IPS-18a (cell line): ENCODE measurements around the gene NCAPG.

Experiments used
- H3K27ac ChIP-seq: one replicate; pipeline ENCODE4 v1.5.1; 2013; ENCODE audit warnings: low read length
- H3K27me3 ChIP-seq: one replicate; pipeline ENCODE4 v1.6.1; 2013; ENCODE audit warnings: mild to moderate bottlenecking, low read length; ENCODE audit not compliant: control insufficient read depth, insufficient read depth
- H3K36me3 ChIP-seq: one replicate; pipeline ENCODE4 v1.6.1; 2013; ENCODE audit warnings: low read depth, low read length; ENCODE audit not compliant: control insufficient read depth
- H3K4me1 ChIP-seq: one replicate; pipeline ENCODE4 v1.6.1; 2013; ENCODE audit warnings: low read depth, low read length; ENCODE audit not compliant: control insufficient read depth
- H3K4me3 ChIP-seq: one replicate; pipeline ENCODE4 v1.5.1; 2013; ENCODE audit warnings: low read length
- H3K9ac ChIP-seq: one replicate; pipeline ENCODE4 v1.6.1; 2013; ENCODE audit warnings: mild to moderate bottlenecking, low read length, moderate library complexity
- H3K9me3 ChIP-seq: one replicate; pipeline ENCODE4 v1.6.1; 2013; ENCODE audit warnings: low read depth, low read length; ENCODE audit not compliant: control insufficient read depth

NCAPG gene, protein sequence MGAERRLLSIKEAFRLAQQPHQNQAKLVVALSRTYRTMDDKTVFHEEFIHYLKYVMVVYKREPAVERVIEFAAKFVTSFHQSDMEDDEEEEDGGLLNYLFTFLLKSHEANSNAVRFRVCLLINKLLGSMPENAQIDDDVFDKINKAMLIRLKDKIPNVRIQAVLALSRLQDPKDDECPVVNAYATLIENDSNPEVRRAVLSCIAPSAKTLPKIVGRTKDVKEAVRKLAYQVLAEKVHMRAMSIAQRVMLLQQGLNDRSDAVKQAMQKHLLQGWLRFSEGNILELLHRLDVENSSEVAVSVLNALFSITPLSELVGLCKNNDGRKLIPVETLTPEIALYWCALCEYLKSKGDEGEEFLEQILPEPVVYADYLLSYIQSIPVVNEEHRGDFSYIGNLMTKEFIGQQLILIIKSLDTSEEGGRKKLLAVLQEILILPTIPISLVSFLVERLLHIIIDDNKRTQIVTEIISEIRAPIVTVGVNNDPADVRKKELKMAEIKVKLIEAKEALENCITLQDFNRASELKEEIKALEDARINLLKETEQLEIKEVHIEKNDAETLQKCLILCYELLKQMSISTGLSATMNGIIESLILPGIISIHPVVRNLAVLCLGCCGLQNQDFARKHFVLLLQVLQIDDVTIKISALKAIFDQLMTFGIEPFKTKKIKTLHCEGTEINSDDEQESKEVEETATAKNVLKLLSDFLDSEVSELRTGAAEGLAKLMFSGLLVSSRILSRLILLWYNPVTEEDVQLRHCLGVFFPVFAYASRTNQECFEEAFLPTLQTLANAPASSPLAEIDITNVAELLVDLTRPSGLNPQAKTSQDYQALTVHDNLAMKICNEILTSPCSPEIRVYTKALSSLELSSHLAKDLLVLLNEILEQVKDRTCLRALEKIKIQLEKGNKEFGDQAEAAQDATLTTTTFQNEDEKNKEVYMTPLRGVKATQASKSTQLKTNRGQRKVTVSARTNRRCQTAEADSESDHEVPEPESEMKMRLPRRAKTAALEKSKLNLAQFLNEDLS

GRCh38 chr4:17810260-17811077 is at the start of gene NCAPG, which contains the start of gene DCAF16:
Gene NCAPG, plus strand, starts transcription at chr4:17810979. Its CDS starts 99 bp downstream, at chr4:17811078.
Gene DCAF16, minus strand, starts transcription at chr4:17810757. Its CDS starts 6,616 bp downstream, at chr4:17804141.
- H3K9ac ChIP-seq = peak within 1 kb of the TSS; percentile 99
- peak within 1 kb of the TSS; percentile 76 for H3K27ac ChIP-seq
- peak within 1 kb of the TSS; percentile 73 for H3K4me3 ChIP-seq
- no peaks in the 10 kb centered on the region for H3K9me3 ChIP-seq
- H3K36me3 ChIP-seq = peaks cover 22% of the 10 kb centered on the region
- H3K27me3 ChIP-seq = no peaks in the 10 kb centered on the region
- H3K4me1 ChIP-seq = peaks cover 10% of the 10 kb centered on the region

- Histone ChIP-seq H3K27me3 (no peaks in the 10 kb centered on the region), H3K4me3 (no peak overlapping the region), H3K9me3 (no peaks in the 10 kb centered on the region), H3K36me3 (no peaks in the 10 kb centered on the region), H3K27ac (no peak overlapping the region), H3K9ac (no peak overlapping the region), H3K4me1 (peaks cover 6% of the 10 kb centered on the region)
Observed at GRCh38 chr4:17761062-17761461, 49.7 kb upstream of the NCAPG start.

DNA sequence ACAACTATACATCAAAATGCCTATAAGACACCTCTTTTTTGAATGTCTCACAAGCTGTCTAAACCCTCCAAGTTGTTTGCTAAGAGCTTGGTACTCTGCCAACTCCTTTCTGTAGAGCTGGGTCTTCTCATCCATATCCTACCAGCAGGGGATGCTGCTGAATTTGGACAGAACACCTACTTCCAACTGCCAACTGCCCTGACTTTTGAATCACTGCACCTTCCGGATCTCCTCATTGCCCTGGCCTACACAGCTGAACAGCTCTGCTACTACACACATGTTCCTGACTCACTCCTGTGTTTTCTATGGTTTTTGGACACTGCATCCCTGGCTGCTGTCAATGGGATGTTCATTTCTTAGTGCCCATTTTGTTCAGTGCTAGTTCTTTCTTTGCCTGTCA is 48.1 kb upstream of the NCAPG start:
- Histone ChIP-seq H3K36me3 (no peaks in the 10 kb centered on the region), H3K4me3 (no peak overlapping the region), H3K9ac (no peak overlapping the region), H3K9me3 (no peaks in the 10 kb centered on the region), H3K4me1 (peaks cover 6% of the 10 kb centered on the region), H3K27ac (no peak overlapping the region), H3K27me3 (no peaks in the 10 kb centered on the region)

GRCh38 chr4:17763416-17763815 is 47.4 kb upstream of the NCAPG start:
- no peaks in the 10 kb centered on the region for H3K27me3 ChIP-seq
- H3K9ac ChIP-seq = no peak overlapping the region
- H3K36me3 ChIP-seq = no peaks in the 10 kb centered on the region
- H3K4me3 ChIP-seq = no peak overlapping the region
- H3K9me3 ChIP-seq = no peaks in the 10 kb centered on the region
- no peak overlapping the region for H3K27ac ChIP-seq
- peaks cover 6% of the 10 kb centered on the region for H3K4me1 ChIP-seq

DNA sequence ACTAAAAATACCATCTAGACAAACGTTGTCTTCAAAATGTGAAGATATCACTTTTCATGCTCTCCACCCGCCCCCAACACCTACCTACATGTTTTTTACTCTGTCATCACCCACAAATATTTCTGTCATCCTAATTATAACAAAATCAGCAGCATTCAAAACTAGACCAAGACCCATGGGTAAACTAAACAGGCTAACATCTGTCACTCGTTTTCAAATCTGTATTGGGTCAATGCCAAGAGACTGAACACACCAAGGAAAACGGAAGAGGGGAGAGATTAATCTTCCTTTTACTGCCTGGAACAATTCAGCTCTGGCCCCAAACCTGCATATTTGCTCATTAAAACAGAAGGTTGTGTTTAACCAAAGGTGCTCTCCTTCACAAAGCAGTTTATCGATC is 46.8 kb upstream of the NCAPG start:
- H3K27me3 ChIP-seq = no peaks in the 10 kb centered on the region
- H3K4me1 ChIP-seq = peaks cover 6% of the 10 kb centered on the region
- no peaks in the 10 kb centered on the region for H3K9me3 ChIP-seq
- no peak overlapping the region for H3K9ac ChIP-seq
- H3K4me3 ChIP-seq = no peak overlapping the region
- no peaks in the 10 kb centered on the region for H3K36me3 ChIP-seq
- H3K27ac ChIP-seq = no peak overlapping the region

GRCh38 chr4:17765514-17766286 is 45.1 kb upstream of the NCAPG start:
- Histone ChIP-seq H3K27me3 (no peaks in the 10 kb centered on the region), H3K27ac (no peak overlapping the region), H3K4me3 (no peak overlapping the region), H3K9me3 (no peaks in the 10 kb centered on the region), H3K4me1 (peaks cover 2% of the 10 kb centered on the region), H3K9ac (no peak overlapping the region), H3K36me3 (no peaks in the 10 kb centered on the region)

- H3K9me3 ChIP-seq = no peaks in the 10 kb centered on the region
- H3K4me1 ChIP-seq = no peaks in the 10 kb centered on the region
- H3K27ac ChIP-seq = no peak overlapping the region
- no peaks in the 10 kb centered on the region for H3K27me3 ChIP-seq
- no peak overlapping the region for H3K9ac ChIP-seq
- H3K4me3 ChIP-seq = no peak overlapping the region
- no peaks in the 10 kb centered on the region for H3K36me3 ChIP-seq
Observed at GRCh38 chr4:17766826-17767458, 43.8 kb upstream of the NCAPG start.

DNA sequence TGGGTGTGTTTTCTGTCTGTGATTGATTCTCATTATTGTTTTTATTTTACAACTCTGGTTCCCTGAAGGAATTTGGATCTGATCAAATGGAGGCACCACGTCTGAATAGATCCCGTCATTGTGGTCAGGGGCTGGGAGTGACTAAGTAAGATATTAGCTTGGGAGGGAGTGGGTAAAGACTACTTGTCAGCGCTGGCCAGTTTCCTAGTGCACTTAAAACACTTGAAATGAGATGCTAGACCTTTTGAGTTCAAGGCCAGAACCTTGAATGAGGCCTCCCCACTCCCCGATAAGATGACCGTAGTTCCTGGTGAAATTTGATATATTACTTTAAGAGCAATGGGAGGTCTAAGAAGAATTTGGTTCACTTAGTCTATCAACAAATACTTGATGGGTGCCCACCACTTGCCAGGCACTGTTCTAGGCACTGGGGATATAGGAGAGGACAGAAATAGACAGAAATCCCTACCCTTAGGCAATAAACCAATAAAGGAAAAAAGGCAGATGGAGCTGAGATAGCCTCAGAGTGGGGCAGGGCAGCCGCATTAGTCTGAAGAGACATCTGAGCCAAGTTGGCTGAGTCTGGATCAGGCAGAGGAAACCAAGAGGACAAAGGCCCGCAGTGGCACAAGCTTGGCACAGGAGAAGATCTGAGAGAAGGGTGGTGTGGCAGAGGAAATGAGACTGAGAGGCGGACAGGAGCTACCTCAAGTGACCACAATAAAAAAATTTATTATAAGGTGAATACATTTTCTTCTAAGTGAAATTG is 41.2 kb upstream of the NCAPG start:
- H3K9me3 ChIP-seq = no peaks in the 10 kb centered on the region
- H3K4me1 ChIP-seq = no peaks in the 10 kb centered on the region
- no peaks in the 10 kb centered on the region for H3K27me3 ChIP-seq
- no peak overlapping the region for H3K9ac ChIP-seq
- no peak overlapping the region for H3K27ac ChIP-seq
- no peak overlapping the region for H3K4me3 ChIP-seq
- no peaks in the 10 kb centered on the region for H3K36me3 ChIP-seq

DNA sequence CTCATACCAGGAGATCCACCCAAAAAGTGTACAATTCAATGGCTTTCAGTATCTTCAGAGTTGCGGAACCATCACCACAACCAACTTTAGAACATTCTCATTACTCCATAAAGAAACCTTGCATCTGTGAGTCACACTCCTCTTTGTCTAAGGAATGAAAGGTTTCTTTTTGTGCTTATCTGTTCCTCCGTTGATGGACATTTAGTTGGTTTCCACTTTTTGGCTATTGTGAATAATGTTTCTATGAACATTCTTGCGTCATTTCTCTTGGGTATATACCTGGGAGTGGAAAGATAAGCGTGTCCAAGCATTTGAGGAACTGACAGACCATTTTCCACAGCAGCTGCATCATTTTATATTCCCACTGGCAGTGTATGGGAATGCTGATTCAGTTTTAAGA is 39.9 kb upstream of the NCAPG start:
- H3K4me1 ChIP-seq = no peaks in the 10 kb centered on the region
- H3K9me3 ChIP-seq = no peaks in the 10 kb centered on the region
- no peaks in the 10 kb centered on the region for H3K27me3 ChIP-seq
- H3K4me3 ChIP-seq = no peak overlapping the region
- no peak overlapping the region for H3K27ac ChIP-seq
- no peaks in the 10 kb centered on the region for H3K36me3 ChIP-seq
- H3K9ac ChIP-seq = no peak overlapping the region
